ENCODE results near the gene COL9A1.

DNA sequence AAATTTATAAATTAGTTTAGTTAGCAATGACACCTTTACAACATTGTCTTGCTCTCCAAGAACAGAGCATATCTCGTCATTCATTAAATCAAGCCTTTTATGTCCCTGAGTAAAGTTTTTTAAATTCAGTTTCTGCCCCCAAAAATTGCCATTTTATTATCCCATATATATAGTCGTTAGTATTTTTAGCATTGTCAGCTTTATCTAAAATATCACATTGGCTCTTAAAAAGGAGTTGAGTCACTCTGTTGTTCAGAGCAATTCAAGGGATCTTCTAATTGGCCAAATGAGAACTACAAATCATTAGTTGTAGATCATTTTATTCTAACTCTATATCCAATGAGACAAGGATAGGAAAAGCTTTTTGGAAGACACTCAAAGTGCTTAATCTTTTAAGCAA is 127.1 kb downstream of the COL9A1 start:
- TF ChIP-seq CTCF (IDR thresholded peaks at IDR 0.05) (no peak), POLR2A (IDR thresholded peaks at IDR 0.05) (no peak)
